Liver (tissue), 9 donors: ENCODE measurements around the gene GPHN. TPM values are rescaled to one million over a fixed set of nuclear protein-coding genes. Genes with fewer than 3 reads are reported as not detected.

Experiments used
- DNase-seq: peaks from one replicate; pipeline ENCODE4 v3.0.0-alpha.2; 2017; ENCODE audit warnings: low spot score
- H3K27ac ChIP-seq, 2 donors: one replicate each; pipeline ENCODE4 v1.7.0; 2013; ENCODE audit warnings: inconsistent platforms in 2 of 2, low read length in 2 of 2, control low read depth in 1 of 2, low read depth in 1 of 2, mild to moderate bottlenecking in 1 of 2
- H3K27me3 ChIP-seq, 4 donors: one replicate each; pipeline versions ENCODE4 v1.6.1 to v1.7.0; 2013; ENCODE audit warnings: low read length in 3 of 4, inconsistent platforms in 1 of 4, mild to moderate bottlenecking in 1 of 4, moderate library complexity in 1 of 4; ENCODE audit not compliant: control insufficient read depth in 4 of 4, insufficient read depth in 4 of 4
- H3K36me3 ChIP-seq, 4 donors: one replicate each; pipeline versions ENCODE4 v1.6.1 to v1.7.0; 2013; ENCODE audit warnings: low read length in 3 of 4, mild to moderate bottlenecking in 3 of 4, low read depth in 1 of 4, moderate library complexity in 1 of 4; ENCODE audit not compliant: control insufficient read depth in 4 of 4, insufficient read depth in 3 of 4
- H3K4me1 ChIP-seq, 4 donors: one replicate each; pipeline versions ENCODE4 v1.6.1 to v1.7.0; 2013; ENCODE audit warnings: low read length in 3 of 4, mild to moderate bottlenecking in 3 of 4, moderate library complexity in 1 of 4; ENCODE audit not compliant: control insufficient read depth in 4 of 4, insufficient read depth in 4 of 4
- H3K4me3 ChIP-seq, 3 donors: one replicate each; pipeline versions ENCODE4 v1.6.1 to v1.7.0; 2013; ENCODE audit warnings: low read length in 3 of 3, control low read depth in 1 of 3, low read depth in 1 of 3, mild to moderate bottlenecking in 1 of 3
- H3K9ac ChIP-seq, 2 donors: one replicate each; pipeline ENCODE4 v1.7.0; 2013; ENCODE audit warnings: low read length in 2 of 2, mild to moderate bottlenecking in 2 of 2, moderate library complexity in 2 of 2, control low read depth in 1 of 2, low read depth in 1 of 2
- H3K9me3 ChIP-seq, 4 donors: one replicate each; pipeline versions ENCODE4 v1.6.1 to v1.7.0; 2013; ENCODE audit warnings: low read length in 3 of 4; ENCODE audit not compliant: control insufficient read depth in 4 of 4
- EGR1 ChIP-seq, 2 donors: IDR thresholded peaks; 2 replicates each; pipeline ENCODE4 v1.6.1; 2016 to 2018; ENCODE audit warnings: antibody characterized with exemption in 2 of 2, low read depth in 2 of 2
- FOXA1 ChIP-seq: IDR thresholded peaks from 2 replicates; pipeline ENCODE4 v1.6.1; 2016; ENCODE audit warnings: antibody characterized with exemption
- FOXA2 ChIP-seq: IDR thresholded peaks from 2 replicates; pipeline ENCODE4 v1.6.1; 2016; ENCODE audit warnings: antibody characterized with exemption
- HNF4A ChIP-seq, 2 donors: conservative IDR thresholded peaks; 2 replicates each; pipeline ENCODE4 v1.6.1; 2016; ENCODE audit warnings: antibody characterized with exemption in 2 of 2, mild to moderate bottlenecking in 2 of 2
- JUND ChIP-seq, 2 donors: IDR thresholded peaks; 2 replicates each; pipeline ENCODE4 v1.6.1; 2016; ENCODE audit warnings: antibody characterized with exemption in 2 of 2
- NR2F2 ChIP-seq: IDR thresholded peaks from 2 replicates; pipeline ENCODE4 v1.6.1; 2016; ENCODE audit warnings: antibody characterized with exemption
- RAD21 ChIP-seq, 2 donors: IDR thresholded peaks; 2 replicates each; pipeline ENCODE4 v1.6.1; 2016; ENCODE audit warnings: antibody characterized with exemption in 2 of 2, mild to moderate bottlenecking in 2 of 2
- RXRA ChIP-seq, 2 donors: IDR thresholded peaks; 2 replicates each; pipeline ENCODE4 v1.6.1; 2017 to 2018; ENCODE audit warnings: antibody characterized with exemption in 2 of 2, mild to moderate bottlenecking in 1 of 2
- SP1 ChIP-seq: IDR thresholded peaks from 2 replicates; pipeline ENCODE4 v1.6.1; 2018; ENCODE audit warnings: antibody characterized with exemption, mild to moderate bottlenecking
- TAF1 ChIP-seq: conservative IDR thresholded peaks from 2 replicates; pipeline ENCODE4 v1.6.1; 2016; ENCODE audit warnings: antibody characterized with exemption, mild to moderate bottlenecking
- YY1 ChIP-seq: IDR thresholded peaks from 2 replicates; pipeline ENCODE4 v1.6.1; 2016; ENCODE audit warnings: antibody characterized with exemption, mild to moderate bottlenecking
- WGBS: extraction: QIAGEN DNeasy Blood & Tissue Kit; methylation state at CpG from one replicate; pipeline ENCODE4 v1.1.7; 2013; 5-methylcytosine and 5-hydroxymethylcytosine counted together
- polyA plus RNA-seq, 2 donors: library from polyadenylated mRNA; stranded (reverse) in 1 of 2; unstranded in 1 of 2; fragments of 200-250 nt in 1 of 2; fragments of >200 nt in 1 of 2; fragmentation: Nextera tagmentation in 1 of 2; extraction: Ambion mirVana in 1 of 2; gene quantifications; one replicate each; pipeline versions ENCODE4 v1.2.1 to v1.2.3, GENCODE V29; 2013 to 2015
- total RNA-seq, 2 donors: library from RNA; depleted of rRNA; stranded (reverse); fragments of >200 nt; gene quantifications; one replicate each; pipeline ENCODE4 v1.2.3, GENCODE V29; 2014
- TF ChIP-seq, protein P1 (sequence below): IDR thresholded peaks from 2 replicates; pipeline ENCODE4 v1.6.1; 2016; ENCODE audit warnings: antibody characterized with exemption
- TF ChIP-seq, protein P2 (sequence below): fragments of 150-350 bp; IDR thresholded peaks from 2 replicates; pipeline ENCODE4 v1.5.1; 2017; ENCODE audit warnings: improper control_type of control experiment, low read depth, low read length; ENCODE audit not compliant: missing input control
- TF ChIP-seq, protein P3 (sequence below): IDR thresholded peaks from 2 replicates; pipeline ENCODE4 v1.6.1; 2016; ENCODE audit warnings: antibody characterized with exemption, mild to moderate bottlenecking
- TF ChIP-seq, protein P4 (sequence below): IDR thresholded peaks from 2 replicates; pipeline ENCODE4 v1.6.1; 2016; ENCODE audit warnings: antibody characterized with exemption
- TF ChIP-seq, protein P5 (sequence below): IDR thresholded peaks from 2 replicates; pipeline ENCODE4 v1.6.1; 2016; ENCODE audit warnings: antibody characterized with exemption
- donor health status: healthy.
- donor health status: healthy.
- donor health status: healthy.
- donor health status: healthy.
- donor health status: healthy.

GPHN gene
- total and polyA plus RNA-seq, 4 donors, result 18.4 to 76.4 (median 47.4) TPM

DNA sequence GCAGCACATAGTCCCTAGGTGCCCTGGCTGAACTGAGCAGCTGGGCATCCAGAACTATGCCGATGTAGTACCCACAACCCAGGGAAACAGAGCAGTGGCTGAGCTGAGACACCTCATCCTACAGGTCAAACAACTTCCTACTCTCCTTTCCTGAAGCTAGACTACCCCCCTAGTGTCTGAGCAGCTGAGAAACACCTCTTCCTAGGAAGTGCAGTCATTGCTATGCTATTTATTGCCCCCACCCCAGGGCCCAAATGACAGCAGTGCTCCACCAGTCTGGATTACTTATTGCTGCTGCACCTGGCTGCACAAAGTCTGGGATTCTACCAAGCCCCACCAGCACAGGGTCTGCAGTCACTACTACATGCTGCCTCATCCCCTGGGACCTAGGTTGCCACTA, 664.6 kb downstream of the GPHN start (continued):
- TF ChIP-seq, protein P1, sequence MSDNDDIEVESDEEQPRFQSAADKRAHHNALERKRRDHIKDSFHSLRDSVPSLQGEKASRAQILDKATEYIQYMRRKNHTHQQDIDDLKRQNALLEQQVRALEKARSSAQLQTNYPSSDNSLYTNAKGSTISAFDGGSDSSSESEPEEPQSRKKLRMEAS, result no peak
- TF ChIP-seq FOXA1, result no peak

DNA sequence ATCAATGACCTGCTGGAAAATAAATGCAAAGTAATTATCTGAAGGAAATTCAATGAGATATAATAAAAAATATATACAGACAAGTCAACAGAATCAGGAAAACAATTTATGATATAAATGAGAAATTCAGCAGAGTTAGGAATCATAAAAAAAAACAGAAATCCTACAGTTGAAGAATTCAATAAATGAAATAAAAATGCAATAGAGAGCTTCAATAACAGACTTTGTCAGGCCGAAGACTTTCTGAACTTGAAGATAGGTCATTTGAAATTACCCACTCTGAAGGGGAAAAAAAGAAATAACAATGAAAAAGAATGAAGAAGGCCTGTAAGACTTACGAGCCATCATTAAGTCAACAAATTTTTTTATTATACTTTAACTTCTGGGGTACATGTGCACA, 665.8 kb downstream of the GPHN start:
- peaks cover 0 to 2% (median 0%) of the 10 kb centered on the region in 4 donors for H3K9me3 ChIP-seq
- H3K36me3 ChIP-seq, result peaks cover 7 to 23% (median 13%) of the 10 kb centered on the region in 4 donors
- no peaks in the 10 kb centered on the region for H3K4me1 ChIP-seq
- DNase-seq, result no peak
- H3K9ac ChIP-seq, result no peak overlapping the region
- H3K4me3 ChIP-seq, result no peak overlapping the region
- no peaks in the 10 kb centered on the region for H3K27me3 ChIP-seq
- TF ChIP-seq EGR1 (IDR thresholded peaks at IDR 0.05; ENCODE audit: low read depth in 2 of 2) (no peak), RAD21 (IDR thresholded peaks at IDR 0.05) (no peak), RXRA (IDR thresholded peaks at IDR 0.05) (no peak), SP1 (no peak), HNF4A (conservative IDR thresholded peaks at IDR 0.05) (no peak), NR2F2 (no peak), FOXA1 (no peak), YY1 (no peak)
- TF ChIP-seq, protein P2, sequence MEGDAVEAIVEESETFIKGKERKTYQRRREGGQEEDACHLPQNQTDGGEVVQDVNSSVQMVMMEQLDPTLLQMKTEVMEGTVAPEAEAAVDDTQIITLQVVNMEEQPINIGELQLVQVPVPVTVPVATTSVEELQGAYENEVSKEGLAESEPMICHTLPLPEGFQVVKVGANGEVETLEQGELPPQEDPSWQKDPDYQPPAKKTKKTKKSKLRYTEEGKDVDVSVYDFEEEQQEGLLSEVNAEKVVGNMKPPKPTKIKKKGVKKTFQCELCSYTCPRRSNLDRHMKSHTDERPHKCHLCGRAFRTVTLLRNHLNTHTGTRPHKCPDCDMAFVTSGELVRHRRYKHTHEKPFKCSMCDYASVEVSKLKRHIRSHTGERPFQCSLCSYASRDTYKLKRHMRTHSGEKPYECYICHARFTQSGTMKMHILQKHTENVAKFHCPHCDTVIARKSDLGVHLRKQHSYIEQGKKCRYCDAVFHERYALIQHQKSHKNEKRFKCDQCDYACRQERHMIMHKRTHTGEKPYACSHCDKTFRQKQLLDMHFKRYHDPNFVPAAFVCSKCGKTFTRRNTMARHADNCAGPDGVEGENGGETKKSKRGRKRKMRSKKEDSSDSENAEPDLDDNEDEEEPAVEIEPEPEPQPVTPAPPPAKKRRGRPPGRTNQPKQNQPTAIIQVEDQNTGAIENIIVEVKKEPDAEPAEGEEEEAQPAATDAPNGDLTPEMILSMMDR, result no peak
- TF ChIP-seq, protein P1, result no peak
- WGBS, result 97% methylated on average over 2 of the region's 2 CpGs
- H3K27ac ChIP-seq, result no peak overlapping the region

DNA sequence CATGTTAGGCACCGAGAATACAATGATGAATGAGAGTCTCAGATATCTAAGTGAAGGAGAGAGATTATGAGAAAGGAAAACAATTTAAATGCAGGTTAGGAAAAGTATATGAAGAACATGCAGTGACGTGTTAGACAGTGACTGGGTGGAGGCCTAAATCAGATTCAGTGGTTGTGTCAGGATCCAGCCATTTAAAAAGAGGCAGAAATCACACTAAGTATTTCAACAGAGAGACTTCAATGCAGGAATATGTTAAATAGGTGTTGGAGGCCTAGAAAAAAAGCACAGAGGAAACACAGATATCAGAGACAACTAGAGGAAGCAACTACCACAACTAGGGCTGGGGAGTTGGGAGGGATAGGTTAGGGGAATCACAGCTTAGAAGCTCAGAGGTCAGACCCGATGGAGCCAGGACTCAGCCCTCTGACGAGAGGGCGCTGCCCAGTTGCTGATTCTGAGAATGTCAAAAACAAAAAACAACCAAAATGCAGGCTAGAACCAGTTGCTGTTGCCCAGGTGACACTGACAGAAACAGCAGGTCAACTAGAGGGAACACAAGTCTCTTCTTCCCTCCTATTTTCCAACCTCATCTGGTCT, 678.3 kb downstream of the GPHN start:
- H3K9ac ChIP-seq, result no peak overlapping the region
- H3K4me1 ChIP-seq, result peaks cover 0 to 3% (median 0%) of the 10 kb centered on the region in 4 donors
- no peak for DNase-seq
- H3K27ac ChIP-seq, result no peak overlapping the region
- TF ChIP-seq TAF1 (no peak), RAD21 (IDR thresholded peaks at IDR 0.05) (no peak), NR2F2 (no peak), FOXA2 (no peak), YY1 (no peak), JUND (IDR thresholded peaks at IDR 0.05) (no peak), HNF4A (conservative IDR thresholded peaks at IDR 0.05) (no peak), SP1 (no peak)
- TF ChIP-seq, protein P3, sequence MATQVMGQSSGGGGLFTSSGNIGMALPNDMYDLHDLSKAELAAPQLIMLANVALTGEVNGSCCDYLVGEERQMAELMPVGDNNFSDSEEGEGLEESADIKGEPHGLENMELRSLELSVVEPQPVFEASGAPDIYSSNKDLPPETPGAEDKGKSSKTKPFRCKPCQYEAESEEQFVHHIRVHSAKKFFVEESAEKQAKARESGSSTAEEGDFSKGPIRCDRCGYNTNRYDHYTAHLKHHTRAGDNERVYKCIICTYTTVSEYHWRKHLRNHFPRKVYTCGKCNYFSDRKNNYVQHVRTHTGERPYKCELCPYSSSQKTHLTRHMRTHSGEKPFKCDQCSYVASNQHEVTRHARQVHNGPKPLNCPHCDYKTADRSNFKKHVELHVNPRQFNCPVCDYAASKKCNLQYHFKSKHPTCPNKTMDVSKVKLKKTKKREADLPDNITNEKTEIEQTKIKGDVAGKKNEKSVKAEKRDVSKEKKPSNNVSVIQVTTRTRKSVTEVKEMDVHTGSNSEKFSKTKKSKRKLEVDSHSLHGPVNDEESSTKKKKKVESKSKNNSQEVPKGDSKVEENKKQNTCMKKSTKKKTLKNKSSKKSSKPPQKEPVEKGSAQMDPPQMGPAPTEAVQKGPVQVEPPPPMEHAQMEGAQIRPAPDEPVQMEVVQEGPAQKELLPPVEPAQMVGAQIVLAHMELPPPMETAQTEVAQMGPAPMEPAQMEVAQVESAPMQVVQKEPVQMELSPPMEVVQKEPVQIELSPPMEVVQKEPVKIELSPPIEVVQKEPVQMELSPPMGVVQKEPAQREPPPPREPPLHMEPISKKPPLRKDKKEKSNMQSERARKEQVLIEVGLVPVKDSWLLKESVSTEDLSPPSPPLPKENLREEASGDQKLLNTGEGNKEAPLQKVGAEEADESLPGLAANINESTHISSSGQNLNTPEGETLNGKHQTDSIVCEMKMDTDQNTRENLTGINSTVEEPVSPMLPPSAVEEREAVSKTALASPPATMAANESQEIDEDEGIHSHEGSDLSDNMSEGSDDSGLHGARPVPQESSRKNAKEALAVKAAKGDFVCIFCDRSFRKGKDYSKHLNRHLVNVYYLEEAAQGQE, result no peak
- TF ChIP-seq, protein P1, result no peak
- TF ChIP-seq, protein P4, sequence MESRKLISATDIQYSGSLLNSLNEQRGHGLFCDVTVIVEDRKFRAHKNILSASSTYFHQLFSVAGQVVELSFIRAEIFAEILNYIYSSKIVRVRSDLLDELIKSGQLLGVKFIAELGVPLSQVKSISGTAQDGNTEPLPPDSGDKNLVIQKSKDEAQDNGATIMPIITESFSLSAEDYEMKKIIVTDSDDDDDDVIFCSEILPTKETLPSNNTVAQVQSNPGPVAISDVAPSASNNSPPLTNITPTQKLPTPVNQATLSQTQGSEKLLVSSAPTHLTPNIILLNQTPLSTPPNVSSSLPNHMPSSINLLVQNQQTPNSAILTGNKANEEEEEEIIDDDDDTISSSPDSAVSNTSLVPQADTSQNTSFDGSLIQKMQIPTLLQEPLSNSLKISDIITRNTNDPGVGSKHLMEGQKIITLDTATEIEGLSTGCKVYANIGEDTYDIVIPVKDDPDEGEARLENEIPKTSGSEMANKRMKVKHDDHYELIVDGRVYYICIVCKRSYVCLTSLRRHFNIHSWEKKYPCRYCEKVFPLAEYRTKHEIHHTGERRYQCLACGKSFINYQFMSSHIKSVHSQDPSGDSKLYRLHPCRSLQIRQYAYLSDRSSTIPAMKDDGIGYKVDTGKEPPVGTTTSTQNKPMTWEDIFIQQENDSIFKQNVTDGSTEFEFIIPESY, result no peak
- TF ChIP-seq, protein P5, sequence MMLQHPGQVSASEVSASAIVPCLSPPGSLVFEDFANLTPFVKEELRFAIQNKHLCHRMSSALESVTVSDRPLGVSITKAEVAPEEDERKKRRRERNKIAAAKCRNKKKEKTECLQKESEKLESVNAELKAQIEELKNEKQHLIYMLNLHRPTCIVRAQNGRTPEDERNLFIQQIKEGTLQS, result no peak
- no peaks in the 10 kb centered on the region for H3K9me3 ChIP-seq
- peaks cover under 1 to 5% (median 3%) of the 10 kb centered on the region in 4 donors for H3K36me3 ChIP-seq
- no peak overlapping the region for H3K4me3 ChIP-seq
- 85% methylated on average over 5 of the region's 5 CpGs for WGBS
- no peaks in the 10 kb centered on the region for H3K27me3 ChIP-seq
